Gastrocnemius medialis (tissue), 4 donors: Measurements from ENCODE around the gene AFP. TPM values are rescaled to one million over a fixed set of nuclear protein-coding genes. Genes with fewer than 3 reads are reported as not detected.

Experiments
- ATAC-seq, 2 donors: fragments of 150-250 bp; one replicate each; pipeline ENCODE4 v1.9.1; 2016
- DNase-seq, 2 donors: peaks; one replicate each; pipeline ENCODE4 v3.0.0-alpha.2; 2019
- H3K27ac ChIP-seq, 4 donors: fragments of 200-600 bp; sonication (generic); 1 replicate in 1 of 4; 2 replicates in 3 of 4; pipeline ENCODE4 v1.5.1; 2016 to 2018; ENCODE audit warnings: mild to moderate bottlenecking in 2 of 4, moderate library complexity in 1 of 4
- H3K27me3 ChIP-seq, 3 donors: fragments of 200-600 bp; sonication (generic) in 2 of 3; 1 replicate in 1 of 3; 2 replicates in 2 of 3; pipeline versions ENCODE4 v1.5.1 to v1.6.0; 2016 to 2019; ENCODE audit warnings: mild to moderate bottlenecking in 1 of 3, moderate library complexity in 1 of 3
- H3K36me3 ChIP-seq, 2 donors: fragments of 200-600 bp; sonication (generic) in 1 of 2; one replicate each; pipeline ENCODE4 v1.5.1; 2017 to 2018
- H3K4me1 ChIP-seq, 2 donors: fragments of 200-600 bp; sonication (generic) in 1 of 2; one replicate each; pipeline ENCODE4 v1.5.1; 2016 to 2017; ENCODE audit warnings: mild to moderate bottlenecking in 2 of 2
- H3K4me3 ChIP-seq, 4 donors: fragments of 200-600 bp; sonication (generic) in 3 of 4; 1 replicate in 1 of 4; 2 replicates in 3 of 4; pipeline ENCODE4 v1.5.1; 2016 to 2019; ENCODE audit warnings: mild to moderate bottlenecking in 2 of 4
- H3K9me3 ChIP-seq, 3 donors: fragments of 200-600 bp; sonication (generic) in 2 of 3; 1 replicate in 1 of 3; 2 replicates in 2 of 3; pipeline ENCODE4 v1.5.1; 2016 to 2019
- CTCF ChIP-seq, 5 experiments: fragments of 450-650 bp in 3 of 5; fragments of 200-600 bp in 2 of 5; sonication (generic) in 2 of 5; IDR thresholded peaks in 4 of 5; conservative IDR thresholded peaks in 1 of 5; 1 replicate in 4 of 5; 2 replicates in 1 of 5; pipeline ENCODE4 v1.5.1; 2016 to 2019; ENCODE audit warnings: antibody characterized with exemption in 5 of 5, mild to moderate bottlenecking in 3 of 5, moderate library complexity in 3 of 5
- POLR2A ChIP-seq, 2 donors: fragments of 450-650 bp; IDR thresholded peaks; one replicate each; pipeline ENCODE4 v1.6.1; 2017; ENCODE audit warnings: antibody characterized with exemption in 2 of 2, mild to moderate bottlenecking in 2 of 2, moderate library complexity in 2 of 2
- in situ Hi-C, 4 donors: fragments of 200-750 bp; cut with MboI; loops; one replicate each; pipeline versions ENCODE4 v1.15.0 to v1.8.0; 2017; ENCODE audit warnings: low sequenced_read_pairs in 4 of 4
- intact Hi-C: fragments of 100-400 bp; cut with DNase I; formaldehyde crosslinking; loops from one replicate; pipeline ENCODE4 v1.15.1; 2023; ENCODE audit warnings: low total_unique reads
- total RNA-seq, 4 donors: library from RNA; depleted of rRNA; stranded (reverse); fragments of >200 nt; gene quantifications; one replicate each; pipeline versions ENCODE4 v1.1.0 to v1.2.3, GENCODE V29; 2016

AFP gene
- total RNA-seq, 4 donors from 2014 or later, result not detected

GRCh38 chr4:73481358-73481757 lies 45.3 kb downstream of the AFP start, which contains the start of gene AFM:
AFM (plus strand) TSS chr4:73481745; CDS start chr4:73481776, 31 bp downstream.
- H3K36me3 ChIP-seq, result no peaks in the 10 kb centered on the region
- intact Hi-C loops, result no loop called here
- H3K4me3 ChIP-seq, result no peak within 1 kb of the TSS
- H3K27ac ChIP-seq, result no peak within 1 kb of the TSS
- H3K27me3 ChIP-seq, result no peaks in the 10 kb centered on the region
- no peaks in the 10 kb centered on the region for H3K4me1 ChIP-seq
- in situ Hi-C loops, result no loop called here
- no peaks in the 10 kb centered on the region for H3K9me3 ChIP-seq
- TF ChIP-seq POLR2A (IDR thresholded peaks at IDR 0.05), result no peak
- DNase-seq (no peak), ATAC-seq (no peak)

GRCh38 chr4:73485085-73485484 lies 49.1 kb downstream of the AFP start:
- intact Hi-C loops, result no loop called here

GRCh38 chr4:73485596-73485995 lies 49.6 kb downstream of the AFP start:
- intact Hi-C loops (no loop called here), in situ Hi-C loops (no loop called here)
- no peaks in the 10 kb centered on the region for H3K27me3 ChIP-seq
- no peaks in the 10 kb centered on the region for H3K4me1 ChIP-seq
- TF ChIP-seq CTCF (IDR thresholded peaks at IDR 0.05 in 4 of 5, conservative IDR thresholded peaks at IDR 0.05 in 1 of 5) (no peak), POLR2A (IDR thresholded peaks at IDR 0.05) (no peak)
- no peak overlapping the region for H3K4me3 ChIP-seq
- ATAC-seq (no peak), DNase-seq (no peak)
- no peak overlapping the region for H3K27ac ChIP-seq
- H3K36me3 ChIP-seq, result no peaks in the 10 kb centered on the region
- no peaks in the 10 kb centered on the region for H3K9me3 ChIP-seq

More at GRCh38 chr4:73485085-73485484, 49.1 kb downstream of the AFP start:
- in situ Hi-C loops, result no loop called here
- no peak overlapping the region for H3K4me3 ChIP-seq
- no peaks in the 10 kb centered on the region for H3K4me1 ChIP-seq
- no peaks in the 10 kb centered on the region for H3K36me3 ChIP-seq
- TF ChIP-seq CTCF (IDR thresholded peaks at IDR 0.05 in 4 of 5, conservative IDR thresholded peaks at IDR 0.05 in 1 of 5) (no peak), POLR2A (IDR thresholded peaks at IDR 0.05) (no peak)
- H3K27me3 ChIP-seq, result no peaks in the 10 kb centered on the region
- DNase-seq, result no peak
- H3K27ac ChIP-seq, result no peak overlapping the region
- no peak for ATAC-seq
- H3K9me3 ChIP-seq, result no peaks in the 10 kb centered on the region

- Histone ChIP-seq H3K36me3 (no peaks in the 10 kb centered on the region), H3K9me3 (no peaks in the 10 kb centered on the region), H3K27ac (no peak overlapping the region), H3K4me1 (no peaks in the 10 kb centered on the region), H3K4me3 (no peak overlapping the region), H3K27me3 (no peaks in the 10 kb centered on the region)
- in situ Hi-C loops (no loop called here), intact Hi-C loops (no loop called here)
- DNase-seq, result no peak
- ATAC-seq, result no peak
- TF ChIP-seq CTCF (IDR thresholded peaks at IDR 0.05 in 4 of 5, conservative IDR thresholded peaks at IDR 0.05 in 1 of 5) (no peak), POLR2A (IDR thresholded peaks at IDR 0.05) (no peak)
These were observed 50.5 kb downstream of the AFP start for GRCh38 chr4:73486497-73486896.

GRCh38 chr4:73487233-73487632 lies 51.2 kb downstream of the AFP start:
- DNase-seq (no peak), ATAC-seq (no peak)
- no peaks in the 10 kb centered on the region for H3K36me3 ChIP-seq
- H3K4me3 ChIP-seq, result no peak overlapping the region
- no peaks in the 10 kb centered on the region for H3K27me3 ChIP-seq
- H3K9me3 ChIP-seq, result no peaks in the 10 kb centered on the region
- no peak overlapping the region for H3K27ac ChIP-seq
- no peak for TF ChIP-seq POLR2A (IDR thresholded peaks at IDR 0.05)
- intact Hi-C loops, result no loop called here
- in situ Hi-C loops, result no loop called here
- no peaks in the 10 kb centered on the region for H3K4me1 ChIP-seq
